HG03103 (cell line): ENCODE data around the gene C19orf73.
"Not testable (repeated sequence)": the region's sequence is repeated elsewhere in the genome, so short reads cannot be mapped to it uniquely, and the experiment has no call there.

Source experiments
- ATAC-seq: cut with Tn5 transposase; IDR thresholded peaks from one replicate; pipeline ENCODE4 v1.9.1; 2021; ENCODE audit warnings: low read depth; ENCODE audit not compliant: unreplicated experiment

C19orf73 gene

GRCh38 chr19:49149652-49150105, 30.7 kb upstream of the C19orf73 start:
- no peak for ATAC-seq

GRCh38 chr19:49148784-49149651, 30.1 kb upstream of the C19orf73 start:
- ATAC-seq, result no peak

- no peak for ATAC-seq
These were observed 29.2 kb upstream of the C19orf73 start for GRCh38 chr19:49148044-49148682.

- not testable (repeated sequence) for ATAC-seq
These were observed 27.4 kb upstream of the C19orf73 start for GRCh38 chr19:49146408-49146770.

GRCh38 chr19:49145573-49146407, 26.8 kb upstream of the C19orf73 start:
- ATAC-seq, result no peak

- ATAC-seq, result no peak
These were observed 24.0 kb upstream of the C19orf73 start for GRCh38 chr19:49142866-49143335.

GRCh38 chr19:49141352-49141751, 22.4 kb upstream of the C19orf73 start:
- no peak for ATAC-seq

GRCh38 chr19:49140951-49141350, 22.0 kb upstream of the C19orf73 start:
- ATAC-seq, result no peak

GRCh38 chr19:49136771-49137171, 17.8 kb upstream of the C19orf73 start:
- ATAC-seq, result no peak

GRCh38 chr19:49135686-49136085, 16.7 kb upstream of the C19orf73 start:
- ATAC-seq, result no peak

GRCh38 chr19:49133621-49134454, 14.9 kb upstream of the C19orf73 start:
- ATAC-seq, result no peak

GRCh38 chr19:49132974-49133609, 14.1 kb upstream of the C19orf73 start:
- no peak for ATAC-seq

- ATAC-seq, result no peak
These were observed 11.4 kb upstream of the C19orf73 start for GRCh38 chr19:49130325-49130724.

- no peak for ATAC-seq
These were observed 10.3 kb upstream of the C19orf73 start for GRCh38 chr19:49129238-49129583.

- ATAC-seq, result no peak
These were observed 9.7 kb upstream of the C19orf73 start for GRCh38 chr19:49128545-49129237.

- peak; percentile 84 for ATAC-seq
These were observed 9.0 kb upstream of the C19orf73 start for GRCh38 chr19:49127674-49128544.

GRCh38 chr19:49127225-49127624, 8.3 kb upstream of the C19orf73 start:
- not testable (repeated sequence) for ATAC-seq

- ATAC-seq, result no peak
These were observed 7.6 kb upstream of the C19orf73 start for GRCh38 chr19:49126575-49126974.
